ENCODE measurements around the gene VIL1.

The VIL1 gene

GRCh38 chr2:218398437-218399390 lies 20.2 kb upstream of the VIL1 start:
- H3K4me3 ChIP-seq (ENCODE audit: low read length): peak overlapping the region; percentile 70; the same call in 1 of the 2 replicates
- TF ChIP-seq ZNF274 (IDR thresholded peaks at IDR 0.05; ENCODE audit: low read depth, low read length): no peak

GRCh38 chr2:218399391-218400166 lies 19.3 kb upstream of the VIL1 start, which contains the start of gene CTDSP1:
CTDSP1 (plus strand) TSS chr2:218399868; CDS start chr2:218400091, 223 bp downstream.
- H3K4me3 ChIP-seq (ENCODE audit: low read length): peak within 1 kb of the TSS; percentile 86
- no peak for TF ChIP-seq ZNF274 (IDR thresholded peaks at IDR 0.05; ENCODE audit: low read depth, low read length)

- peak overlapping the region; percentile 86 for H3K4me3 ChIP-seq (ENCODE audit: low read length)
- TF ChIP-seq ZNF274 (IDR thresholded peaks at IDR 0.05; ENCODE audit: low read depth, low read length): no peak
Observed at GRCh38 chr2:218400167-218400929, 18.6 kb upstream of the VIL1 start.

- no peak for TF ChIP-seq ZNF274 (IDR thresholded peaks at IDR 0.05; ENCODE audit: low read depth, low read length)
- H3K4me3 ChIP-seq (ENCODE audit: low read length): peak overlapping the region; percentile 86
Observed at GRCh38 chr2:218400930-218401881, 17.7 kb upstream of the VIL1 start.

- no peak for TF ChIP-seq ZNF274 (IDR thresholded peaks at IDR 0.05; ENCODE audit: low read depth, low read length)
- no peak overlapping the region for H3K4me3 ChIP-seq (ENCODE audit: low read length)
Observed at GRCh38 chr2:218401890-218402289, 17.0 kb upstream of the VIL1 start.

GRCh38 chr2:218402491-218402901 lies 16.4 kb upstream of the VIL1 start:
- no peak overlapping the region for H3K4me3 ChIP-seq (ENCODE audit: low read length)
- TF ChIP-seq ZNF274 (IDR thresholded peaks at IDR 0.05; ENCODE audit: low read depth, low read length): no peak

- no peak for TF ChIP-seq ZNF274 (IDR thresholded peaks at IDR 0.05; ENCODE audit: low read depth, low read length)
- no peak overlapping the region for H3K4me3 ChIP-seq (ENCODE audit: low read length)
Observed at GRCh38 chr2:218402911-218403411, 16.0 kb upstream of the VIL1 start.

- TF ChIP-seq ZNF274 (IDR thresholded peaks at IDR 0.05; ENCODE audit: low read depth, low read length): no peak
- H3K4me3 ChIP-seq (ENCODE audit: low read length): no peak overlapping the region
Observed at GRCh38 chr2:218403810-218404209, 15.1 kb upstream of the VIL1 start.

- no peak overlapping the region for H3K4me3 ChIP-seq (ENCODE audit: low read length)
- TF ChIP-seq ZNF274 (IDR thresholded peaks at IDR 0.05; ENCODE audit: low read depth, low read length): no peak
Observed at GRCh38 chr2:218404351-218405085, 14.4 kb upstream of the VIL1 start.

GRCh38 chr2:218405086-218405745 lies 13.7 kb upstream of the VIL1 start:
- no peak overlapping the region; the same call in 1 of the 2 replicates for H3K4me3 ChIP-seq (ENCODE audit: low read length)
- TF ChIP-seq ZNF274 (IDR thresholded peaks at IDR 0.05; ENCODE audit: low read depth, low read length): no peak

GRCh38 chr2:218405746-218406208 lies 13.1 kb upstream of the VIL1 start:
- no peak for TF ChIP-seq ZNF274 (IDR thresholded peaks at IDR 0.05; ENCODE audit: low read depth, low read length)
- peak overlapping the region; percentile 39; the same call in 1 of the 2 replicates for H3K4me3 ChIP-seq (ENCODE audit: low read length)

All from GM08714 (cell line).